CD4-positive, alpha-beta T cell treated with Interleukin-6 for 4 hours (primary cell): Measurements from ENCODE around the gene IFRD1.
"Not testable (repeated sequence)": the region's sequence is repeated elsewhere in the genome, so short reads cannot be mapped to it uniquely, and the experiment has no call there.

Source experiments
- DNase-seq: peaks from one replicate; pipeline ENCODE4 v3.0.0-alpha.2; 2020; ENCODE audit warnings: mixed read lengths

Gene IFRD1

GRCh38 chr7:112444505-112444904 is 5.8 kb upstream of the IFRD1 start:
- DNase-seq, result no peak

GRCh38 chr7:112446431-112446830 is 3.8 kb upstream of the IFRD1 start:
- no peak for DNase-seq

- DNase-seq, result no peak
Observed at GRCh38 chr7:112447406-112447805, 2.9 kb upstream of the IFRD1 start.

GRCh38 chr7:112448381-112448780 is 1.9 kb upstream of the IFRD1 start:
- DNase-seq, result no peak

- DNase-seq, result no peak
Observed at GRCh38 chr7:112448891-112449290, 1.4 kb upstream of the IFRD1 start.

GRCh38 chr7:112449353-112449752 is 907 bp upstream of the IFRD1 start:
- peak; percentile 72 for DNase-seq

- DNase-seq, result peak; percentile 88
Observed at GRCh38 chr7:112450807-112451761, 824 bp downstream of the IFRD1 start.

GRCh38 chr7:112452102-112452888 is 2.0 kb downstream of the IFRD1 start:
- no peak for DNase-seq

GRCh38 chr7:112453505-112454171 is 3.4 kb downstream of the IFRD1 start:
- DNase-seq, result no peak

- not testable (repeated sequence) for DNase-seq
Observed at GRCh38 chr7:112454191-112454590, 3.9 kb downstream of the IFRD1 start.

- DNase-seq, result no peak
Observed at GRCh38 chr7:112459645-112460044, 9.4 kb downstream of the IFRD1 start.

- no peak for DNase-seq
Observed at GRCh38 chr7:112462236-112462635, 12.0 kb downstream of the IFRD1 start.

GRCh38 chr7:112467867-112468266 is 17.6 kb downstream of the IFRD1 start:
- no peak for DNase-seq

GRCh38 chr7:112470194-112470593 is 19.9 kb downstream of the IFRD1 start:
- no peak for DNase-seq

- DNase-seq, result no peak
Observed at GRCh38 chr7:112476390-112477052, 26.3 kb downstream of the IFRD1 start.

GRCh38 chr7:112481121-112481736 is 31.0 kb downstream of the IFRD1 start:
- no peak for DNase-seq

- DNase-seq, result no peak
Observed at GRCh38 chr7:112481833-112482670, 31.8 kb downstream of the IFRD1 start.

- no peak for DNase-seq
Observed at GRCh38 chr7:112484671-112485167, 34.5 kb downstream of the IFRD1 start.

- no peak for DNase-seq
Observed at GRCh38 chr7:112485766-112486165, 35.5 kb downstream of the IFRD1 start.

GRCh38 chr7:112487457-112488263 is 37.4 kb downstream of the IFRD1 start:
- DNase-seq, result no peak
